Central memory CD4-positive, alpha-beta T cell (primary cell): ENCODE results near the gene MEGF9.
"Not testable (repeated sequence)": the region's sequence is repeated elsewhere in the genome, so short reads cannot be mapped to it uniquely, and the experiment has no call there.

ENCODE experiments used
- DNase-seq: peaks from one replicate; pipeline ENCODE4 v3.0.0; 2022
- total RNA-seq, 3 experiments: gene quantifications; one replicate each; lab custom pipeline; 2026; lab: John Stamatoyannopoulos, UW

The MEGF9 gene
- total RNA-seq = 14.8 to 63.9 (median 26.4) reads per million in 3 experiments

DNA sequence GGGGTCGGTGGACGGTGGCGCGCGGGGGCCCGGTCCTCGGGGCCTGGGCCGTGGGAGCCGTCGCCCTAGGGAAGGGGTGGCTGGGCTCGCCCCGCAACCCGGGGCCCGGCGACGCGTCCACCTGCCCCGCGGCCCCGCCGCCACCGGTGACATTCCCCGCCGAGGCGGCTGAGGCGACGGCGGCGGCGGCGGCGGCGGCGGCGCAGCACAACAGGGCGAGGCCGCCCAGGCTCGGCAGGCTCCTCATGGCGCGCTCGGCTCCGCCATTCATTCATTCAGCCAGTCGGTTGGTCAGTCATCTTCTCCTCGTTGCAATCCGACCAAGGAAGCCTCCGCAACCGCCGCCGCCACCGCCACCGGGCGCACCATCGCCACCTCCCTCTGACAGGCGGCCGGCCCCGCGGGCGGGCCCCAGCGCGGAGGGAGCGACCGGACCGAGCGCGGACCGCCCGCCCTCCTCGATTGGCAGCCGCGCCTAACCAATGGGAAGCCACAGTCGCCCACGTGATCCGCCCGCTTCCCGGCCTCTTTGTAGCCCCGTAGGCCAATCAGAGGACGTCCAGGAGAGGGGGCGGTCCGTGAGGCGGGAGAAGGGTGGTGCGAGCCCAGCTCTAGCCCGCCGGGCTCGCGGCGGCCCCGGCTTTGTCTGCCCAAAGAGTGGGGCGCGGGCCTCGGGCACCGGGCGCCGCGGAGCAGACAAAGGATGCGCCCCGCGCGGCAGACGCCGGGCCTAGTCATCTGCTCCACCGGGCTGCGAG lies at the start of gene MEGF9:
Gene MEGF9, minus strand, starts transcription at position 383 of the 758 bp plus-strand sequence. Its CDS starts 112 bp downstream, at position 271.
- peak; percentile 94 for DNase-seq

DNA sequence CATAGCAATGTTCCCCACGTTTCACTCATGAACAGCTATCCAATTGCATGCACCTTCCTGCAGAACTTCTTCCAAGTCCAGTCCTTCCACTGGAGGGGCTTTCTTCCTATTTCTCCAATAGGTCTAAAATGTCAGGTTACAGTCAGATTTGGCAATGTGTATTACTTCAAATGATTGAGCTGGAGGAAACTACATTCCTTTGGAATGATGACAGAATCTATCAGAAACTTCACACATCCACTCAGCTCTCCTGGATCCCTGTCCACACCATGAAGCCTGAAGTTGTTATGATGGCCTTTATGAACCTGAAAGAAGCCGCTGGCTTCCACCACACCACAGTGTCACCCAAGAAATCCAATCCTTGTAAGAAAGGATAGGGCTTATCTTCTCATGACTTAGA lies 46.7 kb upstream of the MEGF9 start:
- DNase-seq = no peak

DNA sequence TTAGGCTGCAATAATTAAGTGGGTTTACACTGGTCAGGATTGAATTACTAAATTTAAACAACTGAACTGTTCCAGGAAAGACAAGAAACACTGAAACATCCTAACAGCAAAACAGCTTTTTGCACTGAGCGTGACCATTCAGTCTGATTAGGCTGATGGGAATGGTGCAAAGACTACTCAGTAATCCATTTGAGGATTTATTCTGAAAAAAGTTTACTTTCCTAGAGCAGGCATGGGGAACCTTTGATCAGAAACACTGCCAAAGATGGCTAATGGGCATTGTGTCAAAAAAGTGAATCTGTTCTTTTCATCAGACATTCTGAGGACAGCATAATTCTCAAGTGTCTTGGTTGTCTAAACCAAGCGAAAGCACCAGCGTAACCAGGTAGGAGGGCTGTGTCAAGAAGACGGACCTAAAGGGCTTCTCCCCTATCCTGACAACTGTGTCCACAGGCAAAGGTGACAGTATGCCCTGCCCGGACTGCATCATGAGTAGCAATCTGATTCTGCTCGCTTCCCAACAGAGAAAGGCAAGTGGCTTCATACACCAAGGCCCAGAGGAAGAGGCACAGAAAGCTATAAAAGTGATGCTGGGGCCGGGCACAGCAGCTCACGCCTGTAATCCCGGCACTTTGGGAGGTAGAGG lies 45.6 kb upstream of the MEGF9 start:
- DNase-seq = no peak

DNA sequence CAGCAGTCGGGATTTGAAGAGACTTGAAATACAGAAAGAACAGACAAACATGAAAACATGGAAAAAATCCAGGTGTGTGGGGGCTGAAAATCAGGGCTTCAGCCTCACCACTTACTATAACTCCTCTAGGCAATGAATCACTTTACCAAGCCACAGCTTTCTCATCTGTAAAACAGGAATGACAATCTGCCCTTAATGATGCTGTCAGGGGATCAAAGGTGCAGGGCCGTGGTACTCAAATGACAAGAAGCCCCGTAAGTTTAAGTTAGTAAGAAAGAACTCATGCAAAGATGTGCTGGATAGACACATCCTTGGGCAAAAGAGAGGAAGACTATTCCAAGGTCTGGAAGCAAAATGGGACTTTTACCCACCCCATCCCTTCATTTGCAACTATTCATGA lies 44.3 kb upstream of the MEGF9 start:
- no peak for DNase-seq

DNA sequence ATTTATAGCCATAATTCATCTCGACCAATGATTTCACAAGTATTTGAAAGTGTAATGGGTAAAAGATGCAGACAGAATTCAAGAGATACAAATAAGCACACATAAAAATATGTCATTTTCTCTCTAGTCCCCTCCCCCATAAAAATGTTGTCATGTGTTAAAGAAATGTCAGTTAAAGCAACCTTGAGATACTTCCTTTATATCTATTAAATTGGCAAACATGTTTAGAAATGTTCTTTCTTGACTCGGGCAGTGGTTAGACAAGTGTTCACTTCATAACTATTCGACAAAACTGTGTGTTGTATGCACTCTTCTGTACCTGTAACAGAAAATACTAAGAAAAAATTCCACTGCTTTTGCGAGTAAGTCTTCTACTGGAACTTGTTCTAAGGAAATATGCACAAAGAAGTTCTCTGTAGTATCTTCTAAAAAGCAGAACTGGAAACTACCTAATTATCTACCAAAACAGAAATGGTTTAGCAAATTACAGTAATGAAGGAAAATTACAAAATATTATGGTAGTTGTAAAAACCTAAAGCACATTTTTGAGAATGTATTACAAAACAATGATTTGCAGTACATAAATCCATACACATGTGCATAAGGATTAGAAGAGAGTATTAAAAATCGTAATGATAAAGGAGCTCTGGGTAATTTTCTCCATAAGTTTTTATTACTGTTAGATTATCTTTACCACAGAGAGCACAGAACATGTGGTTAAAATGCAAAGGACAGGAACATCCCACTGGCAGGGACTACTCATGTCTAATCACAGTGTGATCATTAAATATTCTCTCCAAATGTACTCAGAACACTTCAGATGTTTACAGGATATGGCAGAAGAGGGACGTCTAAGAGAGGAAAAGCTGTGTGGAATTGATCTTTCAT lies 43.0 kb upstream of the MEGF9 start:
- DNase-seq = no peak

DNA sequence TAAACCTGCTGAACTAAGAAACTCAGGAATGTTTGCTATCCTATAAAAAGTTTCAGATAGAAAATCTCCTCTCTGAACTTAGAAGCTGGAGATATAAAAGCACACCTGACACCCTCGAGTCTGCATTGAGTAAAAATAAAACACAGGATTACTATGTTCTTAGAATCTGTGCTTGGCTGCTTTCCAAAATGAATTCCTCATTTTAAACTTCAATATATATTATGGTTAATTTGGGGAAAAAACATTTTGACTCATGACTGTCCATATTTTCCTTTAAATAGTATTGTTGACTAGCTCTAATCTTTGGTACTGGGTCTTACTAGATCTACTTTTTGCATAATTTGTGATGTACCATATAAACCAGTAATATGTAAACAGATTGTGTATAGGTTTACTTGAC lies 42.3 kb upstream of the MEGF9 start:
- no peak for DNase-seq

DNA sequence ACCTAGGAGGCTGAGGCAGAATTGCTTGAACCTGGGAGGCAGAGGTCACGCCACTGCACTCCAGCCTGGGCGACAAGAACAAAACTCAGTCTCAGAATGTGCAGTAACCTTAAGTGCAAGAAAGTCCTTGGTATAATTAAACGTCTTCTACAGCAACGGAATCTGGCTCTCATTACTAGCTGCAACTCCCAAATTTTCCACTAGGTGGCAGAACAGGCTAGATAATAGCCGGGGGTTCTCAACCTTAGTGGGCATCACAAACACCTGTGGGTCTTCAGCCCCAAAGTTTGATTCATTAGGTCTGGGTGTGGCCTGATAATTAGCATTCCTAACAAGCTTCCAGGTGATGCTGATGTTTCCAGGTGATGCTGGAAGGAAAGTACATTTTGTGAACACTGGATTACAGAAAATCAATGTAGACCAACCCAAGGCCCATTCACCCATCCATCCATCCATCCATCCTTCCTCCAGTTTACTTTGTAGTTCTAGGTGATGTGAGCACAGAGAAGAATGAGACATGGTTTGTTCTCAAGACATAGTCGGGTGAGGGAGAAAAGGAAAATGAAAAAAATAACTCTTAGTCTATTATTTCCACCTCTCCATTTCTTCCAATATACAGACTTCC lies 41.7 kb upstream of the MEGF9 start:
- DNase-seq = peak; percentile 57

DNA sequence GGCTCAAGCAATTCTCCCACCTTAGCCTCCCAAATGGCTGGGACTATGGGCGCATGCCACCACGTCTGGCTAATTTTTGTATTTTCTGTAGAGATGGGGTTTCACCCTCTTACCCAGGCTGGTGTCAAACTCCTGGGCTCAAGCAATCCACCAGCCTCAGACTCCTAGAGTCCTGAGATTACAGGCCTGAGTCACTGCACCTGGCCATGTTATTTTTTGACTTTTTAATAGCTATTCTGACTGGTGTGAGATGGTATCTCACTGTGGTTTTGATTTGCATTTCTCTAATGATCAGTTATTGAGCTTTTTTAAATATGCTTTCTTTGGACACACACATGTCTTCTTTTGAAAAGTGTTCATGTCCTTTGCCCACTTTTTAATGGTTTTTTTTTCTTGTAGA lies 40.8 kb upstream of the MEGF9 start:
- DNase-seq = no peak

DNA sequence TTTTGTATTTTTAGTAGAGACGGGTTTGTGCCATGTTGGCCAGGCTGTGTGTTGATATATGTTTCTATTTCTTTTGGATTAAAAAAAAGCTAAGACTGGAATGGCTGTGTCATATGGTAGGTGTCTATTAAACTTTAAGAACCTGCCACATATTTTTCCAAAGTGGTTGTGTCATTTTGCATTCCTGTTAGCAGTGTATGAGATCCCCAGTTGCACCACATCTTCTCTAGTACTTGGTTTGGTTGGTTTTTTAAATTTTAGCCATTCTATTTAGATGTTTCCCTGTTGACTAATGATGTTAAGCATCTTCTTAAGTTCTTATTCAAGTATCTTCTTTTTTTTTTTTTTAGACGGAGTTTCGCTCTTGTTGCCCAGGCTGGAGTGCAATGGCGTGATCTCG lies 36.2 kb upstream of the MEGF9 start:
- DNase-seq = no peak

DNA sequence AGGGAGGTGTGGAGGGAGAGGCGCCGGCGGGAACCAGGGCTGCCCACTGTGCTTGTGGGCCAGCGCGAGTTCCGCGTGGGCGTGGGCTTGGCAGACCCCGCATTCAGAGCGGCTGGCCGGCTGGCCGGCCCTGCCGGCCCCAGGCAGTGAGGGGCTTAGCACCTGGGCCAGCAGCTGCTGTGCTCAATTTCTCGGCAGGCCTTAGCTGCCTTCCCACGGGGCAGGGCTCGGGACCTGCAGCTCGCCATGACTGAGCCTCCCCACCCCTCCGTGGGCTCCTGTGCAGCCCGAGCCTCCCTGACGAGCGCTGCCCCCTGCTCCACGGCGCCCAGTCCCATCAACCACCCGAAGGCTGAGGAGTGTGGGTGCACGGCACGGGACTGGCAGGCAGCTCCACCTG lies 32.1 kb upstream of the MEGF9 start:
- not testable (repeated sequence) for DNase-seq

DNA sequence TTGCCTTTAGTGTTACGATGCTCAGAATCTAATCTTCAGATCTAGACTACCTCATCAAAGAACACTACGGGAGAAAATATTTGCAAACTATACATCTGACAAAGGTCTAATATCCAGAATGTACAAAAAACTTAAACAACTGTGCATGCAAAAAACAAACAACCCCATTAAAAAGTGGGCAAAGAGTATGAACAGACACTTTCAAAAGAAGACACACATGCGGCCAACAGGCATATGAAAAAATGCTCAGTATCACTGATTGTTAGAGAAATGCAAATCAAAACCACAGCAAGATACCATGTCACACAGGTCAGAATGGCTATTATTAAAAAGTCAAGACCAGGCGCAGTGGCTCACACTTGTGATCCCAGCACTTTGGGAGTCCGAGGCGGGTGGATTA lies 31.0 kb upstream of the MEGF9 start:
- no peak for DNase-seq

DNA sequence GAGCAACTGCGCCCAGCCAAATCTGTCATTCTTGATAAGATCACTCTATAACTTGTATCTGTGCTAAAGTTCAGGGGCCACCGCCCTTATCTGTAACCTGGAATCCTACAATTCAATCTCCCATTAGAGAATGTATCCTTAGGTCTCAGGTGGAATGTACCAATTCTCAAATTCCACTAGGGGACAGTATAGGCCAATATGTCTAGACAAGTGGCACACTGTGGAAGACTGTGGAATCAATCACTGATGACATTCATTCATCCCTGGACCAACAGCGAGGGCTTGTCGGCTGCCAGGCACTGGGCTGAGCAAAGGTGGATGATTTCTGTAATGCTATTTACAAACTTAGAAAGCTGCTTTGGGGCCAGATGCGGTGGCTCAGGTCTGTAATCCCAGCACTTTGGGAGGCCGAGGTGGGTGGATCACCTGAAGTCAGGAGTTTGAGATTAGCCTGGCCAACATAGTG lies 28.7 kb upstream of the MEGF9 start:
- DNase-seq = peak; percentile 18

DNA sequence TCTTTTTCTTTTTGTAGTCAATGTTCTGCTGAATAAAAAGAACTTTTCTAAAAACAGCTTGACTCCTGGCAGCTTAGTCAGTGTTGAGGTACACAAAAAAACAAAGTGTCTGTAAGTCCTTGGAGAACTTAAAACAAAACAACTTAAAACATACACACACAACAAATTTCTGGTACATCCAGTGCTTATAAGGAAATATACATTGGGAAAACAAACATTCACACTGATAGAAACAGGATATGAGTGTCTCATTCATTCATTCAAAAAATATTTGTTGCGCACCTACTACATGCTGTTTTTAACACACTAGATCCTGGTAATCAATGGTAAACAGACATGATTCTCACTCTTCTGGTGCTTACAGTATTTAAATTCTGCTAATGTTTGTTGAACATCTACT lies 27.4 kb upstream of the MEGF9 start:
- DNase-seq = no peak

DNA sequence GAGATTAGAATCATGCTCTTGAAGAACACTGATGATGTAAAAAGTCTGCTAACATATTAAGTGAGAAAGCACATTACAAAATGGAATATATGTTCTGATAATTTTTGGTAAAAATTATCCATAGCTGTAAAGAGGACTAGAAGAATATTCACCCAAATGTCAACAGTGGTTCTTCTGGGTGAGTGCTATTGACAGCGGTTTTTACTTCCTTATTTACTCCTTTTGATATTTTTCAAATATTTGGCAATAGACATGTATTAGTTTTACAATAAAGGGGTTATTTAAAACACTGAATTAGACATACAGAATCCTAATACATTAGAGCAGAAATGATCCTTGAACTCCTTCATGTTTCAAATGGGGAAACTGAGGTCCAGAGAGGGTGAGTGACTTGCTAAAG lies 26.9 kb upstream of the MEGF9 start:
- DNase-seq = no peak

DNA sequence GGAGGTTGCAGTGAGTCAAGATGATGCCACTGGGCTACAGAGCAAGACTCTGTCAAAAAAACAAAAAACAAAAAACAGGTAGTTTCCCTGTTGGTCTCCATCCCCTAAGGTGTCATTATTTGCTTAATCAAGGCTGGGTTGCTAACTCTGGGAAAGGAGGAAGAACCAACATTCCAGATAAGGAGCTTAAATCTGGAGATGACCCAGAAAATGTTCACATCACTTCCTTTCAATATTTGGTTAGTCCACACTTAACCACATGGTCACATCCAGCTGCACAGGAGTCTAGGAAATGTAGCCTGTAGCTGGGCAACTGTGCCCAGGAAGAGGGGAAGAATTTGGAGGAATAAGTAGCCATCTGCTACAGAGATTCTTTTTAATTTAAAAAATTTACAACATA lies 25.9 kb upstream of the MEGF9 start:
- no peak for DNase-seq

DNA sequence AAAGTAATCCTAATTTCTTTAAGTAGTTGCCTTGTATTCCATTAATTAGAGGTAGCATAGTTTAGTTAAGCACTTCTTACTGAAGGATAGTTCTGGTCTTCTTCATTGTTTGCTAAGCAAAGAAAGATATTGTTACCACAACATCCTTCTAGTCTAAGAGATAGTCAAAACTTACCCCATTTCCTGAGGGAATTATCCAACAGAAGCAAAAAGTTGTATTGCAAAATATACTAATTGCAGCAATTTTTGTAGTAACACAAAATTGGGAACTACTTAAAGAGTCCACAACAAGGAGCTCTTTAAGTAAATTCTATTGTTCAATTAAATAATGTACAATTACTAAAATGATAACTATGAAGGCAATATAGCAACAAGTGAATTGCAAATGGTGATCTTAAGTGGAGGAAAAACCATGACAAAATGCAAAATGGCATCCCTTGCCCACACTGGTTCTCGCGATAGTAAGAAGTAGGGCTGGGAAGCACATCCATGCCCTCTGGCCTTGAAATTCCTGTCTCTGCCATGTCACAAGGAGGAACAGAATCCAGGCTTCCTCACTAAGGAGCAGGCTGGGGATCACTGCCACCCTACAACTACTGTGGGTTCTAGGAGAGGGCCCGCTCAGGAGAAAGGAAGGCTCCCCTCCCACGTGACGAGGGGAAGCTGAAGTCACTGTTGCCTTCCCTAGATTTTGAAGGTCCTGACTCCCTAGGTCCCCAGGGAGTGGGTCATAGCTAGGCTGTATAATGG lies 23.3 kb upstream of the MEGF9 start:
- DNase-seq = no peak

DNA sequence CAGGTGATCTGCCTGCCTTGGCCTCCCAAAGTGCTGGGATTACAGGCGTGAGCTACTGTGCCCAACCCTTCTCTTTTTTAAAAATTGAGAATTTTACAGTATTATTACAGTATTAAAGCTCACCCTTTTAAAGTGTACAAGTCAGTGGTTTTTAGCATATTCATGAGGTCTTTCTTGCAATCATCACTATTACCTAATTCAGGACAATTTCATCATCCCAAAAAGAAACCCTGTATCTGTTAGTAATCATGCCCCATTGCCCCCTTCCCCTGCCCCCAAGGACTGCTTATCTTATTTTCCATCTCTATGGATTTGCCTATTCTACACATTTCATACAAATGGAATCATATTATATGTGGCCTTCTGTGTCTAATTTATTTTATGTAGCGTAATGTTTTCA lies 22.6 kb upstream of the MEGF9 start:
- no peak for DNase-seq

DNA sequence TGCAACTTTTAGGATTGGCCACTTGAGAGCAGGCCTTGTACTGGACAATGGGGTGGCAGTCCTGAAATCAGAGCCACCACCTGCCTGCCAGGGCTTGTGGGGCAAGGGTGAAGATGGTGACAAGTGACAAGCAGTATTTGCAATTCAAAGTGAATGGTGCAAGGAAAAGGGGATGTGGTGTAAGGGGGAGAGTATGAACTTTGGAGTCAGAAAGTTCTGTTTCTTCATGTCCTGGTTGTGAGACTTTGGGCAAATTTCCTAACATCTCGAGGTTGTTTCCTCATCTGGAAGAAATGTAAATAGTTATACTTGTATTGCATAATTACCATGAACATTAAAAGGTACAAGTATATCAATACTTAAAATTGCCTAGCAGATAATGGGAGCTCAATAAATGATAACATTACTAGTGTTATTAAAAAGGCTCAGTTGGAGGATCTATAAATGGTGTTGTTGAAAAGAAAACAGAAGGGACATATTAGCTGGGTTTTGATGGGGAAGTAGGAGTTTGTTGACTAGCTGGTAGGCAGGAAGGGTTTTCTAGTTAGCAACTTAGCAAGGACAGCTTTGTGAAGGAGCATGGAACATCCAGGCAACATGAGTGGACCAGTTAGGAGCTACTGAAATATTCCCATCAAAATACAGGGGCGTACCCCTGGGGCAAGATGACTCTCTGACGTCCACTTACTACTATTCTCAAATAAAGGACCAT lies 21.3 kb upstream of the MEGF9 start:
- DNase-seq = no peak

DNA sequence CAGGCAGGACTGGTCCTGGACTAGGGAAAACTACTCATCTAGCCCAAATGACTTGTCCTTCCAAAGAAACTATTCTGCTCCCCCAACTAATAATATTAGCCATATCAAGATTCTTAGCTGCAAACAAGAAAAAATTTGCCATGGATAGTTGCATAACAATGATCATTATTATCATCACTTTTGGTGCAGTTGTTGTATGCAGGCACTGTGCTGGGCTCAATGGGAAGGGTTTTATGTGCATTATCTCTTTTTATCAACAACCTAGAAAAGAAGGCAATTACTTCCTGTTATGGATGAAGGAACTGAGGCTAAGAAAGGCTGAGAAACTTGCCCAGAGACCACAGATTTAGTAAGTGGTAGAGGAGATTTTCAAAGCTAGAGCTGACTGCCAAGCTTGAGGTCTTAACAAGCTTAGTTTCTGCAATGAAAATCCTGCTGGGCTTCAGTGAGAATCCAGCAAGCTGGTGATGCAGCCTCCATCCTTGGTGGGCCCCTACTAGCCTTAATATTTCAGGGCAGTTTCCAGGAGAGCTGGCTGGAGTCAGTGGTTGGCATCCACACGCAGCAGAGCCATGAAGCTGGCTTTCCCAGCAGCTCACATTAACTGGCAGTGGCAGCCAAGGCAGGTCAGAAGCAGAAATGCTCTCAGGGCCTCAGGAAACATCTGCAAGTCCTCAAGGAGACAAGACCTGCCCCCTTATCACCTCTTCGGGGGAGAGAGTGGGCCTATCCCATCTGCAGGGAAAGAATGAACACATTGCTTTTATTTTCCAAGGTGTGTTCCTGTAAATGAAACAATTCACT lies 20.5 kb upstream of the MEGF9 start:
- DNase-seq = no peak

DNA sequence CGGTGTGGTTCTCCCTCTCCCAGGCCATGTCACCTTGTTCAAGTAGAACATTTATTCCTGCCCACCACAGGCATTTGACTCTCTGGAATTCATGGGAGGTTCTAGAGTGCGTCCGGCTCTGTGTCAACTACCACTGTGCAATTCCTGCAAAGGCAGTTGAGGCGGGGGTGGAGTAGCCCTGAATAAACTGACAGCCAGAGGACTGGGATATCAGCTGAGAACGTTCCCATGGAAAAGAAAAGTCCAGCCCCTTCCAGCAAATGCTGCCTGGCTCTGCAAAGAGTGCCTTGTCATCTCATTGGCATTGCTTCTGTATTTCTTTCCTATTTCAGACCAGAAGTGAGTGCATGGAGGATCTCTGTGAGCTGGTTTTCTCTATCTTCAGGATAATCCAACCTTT lies 18.9 kb upstream of the MEGF9 start:
- no peak for DNase-seq
